AG20443 (cell line): ENCODE results near the gene OSBPL8.
A peak's percentile ranks its signal among the peaks of the same experiment; 100 is the strongest.

Source experiments
- DNase-seq: peaks from one replicate; pipeline ENCODE4 v3.0.0; 2012; ENCODE audit warnings: low spot score, mixed read lengths

OSBPL8 gene, protein sequence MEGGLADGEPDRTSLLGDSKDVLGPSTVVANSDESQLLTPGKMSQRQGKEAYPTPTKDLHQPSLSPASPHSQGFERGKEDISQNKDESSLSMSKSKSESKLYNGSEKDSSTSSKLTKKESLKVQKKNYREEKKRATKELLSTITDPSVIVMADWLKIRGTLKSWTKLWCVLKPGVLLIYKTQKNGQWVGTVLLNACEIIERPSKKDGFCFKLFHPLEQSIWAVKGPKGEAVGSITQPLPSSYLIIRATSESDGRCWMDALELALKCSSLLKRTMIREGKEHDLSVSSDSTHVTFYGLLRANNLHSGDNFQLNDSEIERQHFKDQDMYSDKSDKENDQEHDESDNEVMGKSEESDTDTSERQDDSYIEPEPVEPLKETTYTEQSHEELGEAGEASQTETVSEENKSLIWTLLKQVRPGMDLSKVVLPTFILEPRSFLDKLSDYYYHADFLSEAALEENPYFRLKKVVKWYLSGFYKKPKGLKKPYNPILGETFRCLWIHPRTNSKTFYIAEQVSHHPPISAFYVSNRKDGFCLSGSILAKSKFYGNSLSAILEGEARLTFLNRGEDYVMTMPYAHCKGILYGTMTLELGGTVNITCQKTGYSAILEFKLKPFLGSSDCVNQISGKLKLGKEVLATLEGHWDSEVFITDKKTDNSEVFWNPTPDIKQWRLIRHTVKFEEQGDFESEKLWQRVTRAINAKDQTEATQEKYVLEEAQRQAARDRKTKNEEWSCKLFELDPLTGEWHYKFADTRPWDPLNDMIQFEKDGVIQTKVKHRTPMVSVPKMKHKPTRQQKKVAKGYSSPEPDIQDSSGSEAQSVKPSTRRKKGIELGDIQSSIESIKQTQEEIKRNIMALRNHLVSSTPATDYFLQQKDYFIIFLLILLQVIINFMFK

DNA sequence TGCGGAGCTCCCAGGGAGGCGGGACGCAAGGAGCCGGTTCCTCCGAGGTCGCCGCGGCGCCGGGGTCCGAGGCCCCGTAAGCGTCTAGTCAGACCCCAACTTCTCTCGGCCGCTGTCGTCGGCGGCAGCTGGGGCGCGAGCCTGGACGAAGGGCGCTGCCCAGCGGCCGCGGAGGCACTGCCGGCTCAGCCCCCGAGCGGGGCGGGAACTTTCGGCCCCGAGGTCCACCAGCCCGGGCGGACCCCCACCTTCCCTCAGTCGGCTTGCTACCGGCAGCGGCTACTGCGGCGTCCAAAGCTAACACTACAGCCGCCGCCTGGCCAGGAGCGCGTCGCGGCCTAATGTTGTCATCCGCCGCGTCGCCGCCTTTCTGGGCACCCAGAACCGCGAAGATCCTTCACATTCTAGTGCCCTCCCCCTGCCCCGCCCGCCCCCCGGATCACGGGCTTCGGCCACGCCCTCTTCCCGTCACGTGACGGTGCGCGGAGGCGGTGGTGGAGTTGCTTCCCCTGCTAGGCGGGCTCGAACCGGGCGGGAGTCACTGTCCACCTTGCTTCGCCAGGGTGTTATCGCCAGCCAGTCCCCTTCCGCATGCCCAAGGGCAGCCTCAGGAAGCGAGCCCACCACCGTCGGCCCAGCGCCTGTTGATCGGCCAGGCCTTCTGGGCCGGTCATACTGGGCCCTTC lies at the start of gene OSBPL8:
TSS of gene OSBPL8 (minus strand) at position 372 of the 686 bp plus-strand sequence. CDS start 72,220 bp downstream, outside the sequence.
- peak; percentile 97 for DNase-seq

DNA sequence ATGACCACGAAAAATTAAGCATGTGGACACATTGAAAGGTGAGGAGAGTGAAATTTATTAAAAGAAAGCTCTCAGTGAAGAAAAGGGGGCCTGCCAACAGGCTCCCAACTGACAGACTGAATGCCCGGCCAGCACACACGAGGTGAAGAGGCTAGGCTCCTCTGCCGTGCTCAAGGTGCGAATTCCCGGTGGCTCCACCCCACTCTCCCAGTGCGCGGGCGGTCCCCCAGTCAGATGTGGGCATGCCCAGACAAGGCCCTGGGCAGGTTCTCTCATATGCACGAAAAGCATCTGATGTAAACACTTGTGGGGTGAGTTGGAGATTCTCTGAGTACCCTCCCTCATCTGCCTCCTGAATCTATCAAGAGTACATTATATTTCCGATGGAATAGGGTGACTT lies 48.5 kb upstream of the OSBPL8 start:
- DNase-seq = no peak

DNA sequence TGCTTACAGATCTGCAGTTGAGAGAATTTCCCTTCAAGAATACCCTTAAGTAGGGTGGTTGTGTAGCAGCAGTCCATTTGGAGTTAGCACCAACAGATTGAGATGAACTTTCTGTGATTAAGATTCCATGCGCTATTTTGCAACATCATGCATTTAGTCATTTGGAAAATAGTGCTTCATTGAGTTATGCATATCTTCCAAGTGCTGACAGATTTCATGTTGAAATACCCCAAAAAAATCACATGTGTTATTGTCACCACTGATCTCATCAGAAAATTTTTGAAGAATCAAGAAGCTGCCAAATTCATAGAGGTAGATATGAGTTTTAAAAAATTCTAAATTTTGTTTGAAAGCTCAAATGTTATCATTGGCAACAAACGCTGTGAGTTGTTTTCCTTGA lies 35.5 kb upstream of the OSBPL8 start:
- peak; percentile 34 for DNase-seq

DNA sequence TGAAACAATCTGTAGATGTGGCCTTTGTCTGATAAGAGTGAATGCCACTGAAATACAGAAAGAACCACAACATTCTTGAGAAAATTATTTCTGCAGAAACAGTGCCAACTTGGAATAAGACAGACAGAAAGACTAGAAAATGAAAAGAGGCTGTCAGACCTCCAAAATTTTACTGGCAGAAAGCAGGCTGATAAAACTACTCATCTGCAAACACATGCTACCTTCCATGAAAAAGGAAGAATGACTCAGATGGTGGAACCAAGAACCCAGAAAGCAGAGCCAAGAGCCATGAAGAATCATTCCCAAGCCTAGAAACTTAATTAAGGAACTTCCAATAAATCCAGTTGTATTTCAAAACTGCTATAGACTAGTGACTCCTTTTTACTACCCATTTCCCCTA lies 31.9 kb upstream of the OSBPL8 start:
- peak; percentile 46 for DNase-seq

DNA sequence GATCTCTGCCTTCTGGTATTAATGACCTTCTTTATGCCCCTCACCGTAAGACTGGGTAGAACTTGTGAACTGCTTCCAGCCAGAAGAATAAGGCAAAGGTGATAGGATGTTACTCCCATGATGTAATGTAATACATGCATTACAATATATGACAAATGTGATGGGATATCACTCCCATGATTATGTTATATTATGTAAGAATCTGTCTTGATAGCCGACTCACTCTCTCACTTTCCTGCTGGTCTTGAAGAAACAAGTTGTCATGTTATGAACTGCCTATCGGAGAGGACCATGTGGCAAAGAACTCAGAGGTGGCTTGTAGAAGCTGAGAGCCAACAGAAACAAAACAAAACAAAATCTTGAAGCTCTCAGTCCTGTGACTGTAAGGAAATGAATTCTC lies 30.6 kb upstream of the OSBPL8 start:
- no peak for DNase-seq

DNA sequence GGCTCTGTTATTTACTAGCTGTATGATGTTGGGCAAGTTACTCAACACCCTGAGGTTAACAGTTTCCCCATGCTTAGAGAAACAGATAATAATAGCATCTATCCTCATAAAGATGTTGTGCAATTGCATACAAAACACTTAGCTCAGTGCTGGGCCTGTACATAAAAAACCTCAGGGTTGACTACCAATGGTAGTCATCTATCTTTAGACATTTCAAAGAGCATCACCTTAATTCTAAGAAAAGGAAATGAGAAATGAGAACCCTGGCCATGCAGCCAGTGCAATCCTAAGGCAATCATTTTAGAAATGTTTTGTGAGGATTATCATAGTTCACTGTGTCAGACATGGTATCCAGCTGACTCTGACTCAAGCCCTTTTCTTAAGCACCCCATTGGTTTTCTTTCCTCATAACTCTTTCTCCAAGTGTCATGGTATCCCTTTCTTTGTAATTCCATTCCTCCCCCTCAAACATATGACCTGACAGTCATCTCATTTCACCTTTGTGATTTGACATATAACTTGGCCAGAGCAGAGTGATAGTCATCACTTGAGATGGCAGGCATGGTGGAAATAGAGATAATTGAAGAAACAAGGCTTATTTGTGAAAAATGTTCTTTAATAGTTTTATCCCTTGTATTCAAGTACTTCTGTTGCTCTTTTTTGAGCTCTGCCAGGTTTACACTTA lies 29.5 kb upstream of the OSBPL8 start:
- DNase-seq = peak; percentile 50

DNA sequence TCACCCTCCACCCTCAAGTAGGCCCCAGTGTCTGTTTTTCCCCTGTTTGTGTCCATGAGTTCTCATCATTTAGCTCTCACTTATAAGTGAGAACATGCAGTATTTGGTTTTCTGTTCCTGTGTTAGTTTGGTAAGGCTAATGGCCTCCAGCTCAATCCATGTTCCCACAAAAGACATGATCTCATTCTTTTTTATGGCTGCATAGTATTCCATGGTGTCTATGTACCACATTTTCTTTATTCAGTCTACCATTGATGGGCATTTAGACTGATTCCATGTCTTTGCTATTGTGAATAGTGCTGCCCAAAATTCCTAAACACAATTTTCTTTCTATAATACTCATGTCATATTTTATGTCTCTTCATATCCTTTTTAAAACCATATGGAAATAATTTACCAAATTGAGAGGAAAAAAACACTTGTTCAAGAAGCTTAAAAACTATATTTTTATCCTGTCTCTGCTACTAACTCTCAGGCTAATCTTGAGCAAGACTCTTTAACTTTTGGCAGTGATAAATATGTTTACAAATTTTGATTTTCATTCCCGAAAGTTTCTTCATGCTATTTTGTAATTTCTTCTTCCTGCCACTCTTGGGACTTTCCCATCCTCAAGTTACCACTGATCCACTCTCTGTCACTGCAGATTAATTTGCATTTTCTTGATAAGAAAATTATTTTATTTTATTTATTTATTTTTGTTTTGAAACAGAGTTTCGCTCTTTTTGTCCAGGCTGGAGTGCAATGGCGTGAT lies 28.0 kb upstream of the OSBPL8 start:
- DNase-seq = no peak

DNA sequence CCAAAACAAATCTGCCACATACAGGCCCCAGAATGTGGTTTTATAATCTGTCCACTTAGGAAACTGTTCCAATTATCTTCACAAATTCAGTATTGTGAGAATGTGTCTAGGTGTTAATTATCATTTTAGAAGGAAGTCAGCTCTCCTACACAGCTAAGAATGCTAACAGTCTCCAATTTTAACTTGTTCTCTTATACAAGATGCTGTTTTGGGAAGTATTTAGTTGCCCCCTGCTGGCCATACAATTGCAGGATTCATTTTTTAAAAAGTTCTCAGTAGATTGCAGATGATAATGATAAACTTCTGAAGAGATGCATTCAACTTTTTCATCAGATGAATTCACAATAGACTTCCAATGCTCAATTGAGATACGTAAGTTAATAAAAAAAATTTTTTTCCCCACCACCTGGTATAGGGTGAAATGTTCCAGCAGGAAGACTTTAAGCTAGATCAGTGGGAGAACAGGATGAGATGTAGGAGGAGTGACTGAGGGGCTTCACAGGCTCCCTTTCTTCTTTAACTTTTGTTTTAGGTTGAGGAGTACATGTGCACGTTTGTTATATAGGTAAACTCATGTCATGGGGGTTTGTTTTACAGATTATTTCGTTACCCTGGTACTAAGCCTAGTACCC lies 27.3 kb upstream of the OSBPL8 start:
- peak; percentile 18 for DNase-seq

DNA sequence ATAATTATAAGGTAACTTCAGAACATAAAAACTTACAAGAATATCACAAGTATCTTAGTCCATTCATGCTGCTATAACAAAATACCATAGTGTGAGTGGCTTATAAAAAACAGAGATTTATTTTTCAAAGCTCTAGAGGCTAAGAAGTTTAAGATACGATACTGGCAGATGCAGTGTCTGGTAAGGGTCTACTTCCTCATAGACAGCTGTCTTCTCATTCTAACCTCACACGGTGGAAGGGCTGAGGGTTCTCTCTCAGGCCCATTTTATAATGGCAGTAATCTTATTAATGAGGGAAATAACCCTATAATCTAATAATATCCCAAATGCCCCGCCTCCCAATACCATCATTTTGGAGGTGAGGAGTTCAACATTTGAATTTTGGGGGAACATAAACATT lies 23.7 kb upstream of the OSBPL8 start:
- no peak for DNase-seq

DNA sequence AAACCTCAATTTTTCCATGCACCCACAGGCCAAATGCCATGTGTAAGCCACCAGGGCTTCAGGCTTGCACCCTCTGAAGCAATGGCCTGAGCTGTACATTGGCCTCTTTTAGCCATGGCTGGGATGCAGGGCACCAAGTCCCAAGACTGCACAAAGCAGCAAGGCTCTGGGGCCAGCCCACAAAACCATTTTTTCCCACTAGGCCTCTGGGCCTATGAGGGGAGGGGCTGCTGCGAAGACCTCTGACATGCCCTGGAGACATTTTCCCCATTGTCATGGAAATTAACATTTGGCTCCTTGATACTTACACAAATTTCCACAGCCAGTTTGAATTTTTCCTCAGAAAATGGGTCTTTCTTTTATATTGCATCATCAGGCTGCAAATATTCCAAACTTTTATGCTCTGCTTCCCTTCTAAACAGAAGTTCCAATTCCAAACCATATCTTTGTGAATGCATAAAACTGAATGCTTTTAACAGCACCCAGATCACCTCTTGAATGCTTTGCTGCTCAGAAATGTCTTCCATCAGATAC lies 14.3 kb upstream of the OSBPL8 start:
- DNase-seq = no peak

DNA sequence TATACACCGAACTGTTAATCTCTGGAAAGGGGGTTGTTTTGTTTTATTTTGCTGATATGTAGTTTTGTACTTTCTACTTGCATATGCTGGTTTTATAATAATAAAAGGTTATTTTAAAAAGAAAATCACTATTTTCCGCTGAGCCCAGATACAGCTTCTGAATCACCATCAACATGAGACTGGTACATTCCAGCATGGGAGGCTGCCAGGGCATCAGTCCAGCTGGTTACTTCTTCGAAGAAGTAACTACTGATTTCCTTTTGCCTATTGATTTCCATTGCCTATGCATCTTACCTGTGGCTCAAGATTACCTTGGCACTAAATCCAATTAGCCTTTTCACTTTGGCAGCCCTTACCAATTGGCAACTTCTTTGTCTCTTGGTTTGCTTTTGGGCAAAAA lies 11.7 kb upstream of the OSBPL8 start:
- peak; percentile 55 for DNase-seq

DNA sequence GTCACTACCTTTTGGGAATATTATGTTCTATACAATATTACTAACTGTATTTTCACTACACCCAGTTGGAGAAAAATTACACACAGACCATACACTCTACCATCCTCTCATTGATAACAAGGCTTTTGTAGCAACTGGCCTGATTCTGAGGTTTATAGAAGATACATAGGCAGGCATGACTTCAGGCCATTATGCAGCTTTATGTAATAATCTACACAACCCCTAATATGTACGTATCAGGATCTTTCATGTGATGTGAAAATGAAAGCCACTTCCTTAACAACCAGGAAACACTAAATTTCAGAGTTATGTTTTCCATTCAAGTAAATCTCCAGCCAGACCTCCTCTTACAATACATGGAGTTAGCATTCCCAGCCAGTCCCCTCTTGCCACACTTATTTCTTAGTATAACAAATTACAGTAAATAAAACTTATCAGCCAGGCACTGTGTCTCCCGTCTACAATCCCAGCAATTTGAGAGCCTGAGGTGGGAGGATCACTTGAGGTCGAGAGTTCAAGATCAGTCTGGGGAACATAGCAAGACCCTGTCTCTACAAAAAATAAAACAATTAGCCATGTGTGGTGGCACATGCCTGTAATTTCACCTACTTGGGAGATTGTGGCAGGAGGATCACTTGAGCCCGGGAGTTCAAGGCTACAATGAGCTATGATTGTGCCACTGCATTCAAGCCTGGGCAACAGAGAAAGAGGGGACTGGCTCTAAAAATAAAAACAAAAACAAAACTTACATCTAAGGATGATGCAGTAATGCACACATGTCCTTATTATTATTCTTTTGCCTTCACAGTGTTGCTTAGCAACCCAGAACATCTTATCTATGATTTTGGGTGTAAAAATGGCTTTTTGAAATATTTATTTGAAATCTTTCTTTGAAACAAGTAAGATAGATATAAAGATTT lies 10.4 kb upstream of the OSBPL8 start:
- no peak for DNase-seq

DNA sequence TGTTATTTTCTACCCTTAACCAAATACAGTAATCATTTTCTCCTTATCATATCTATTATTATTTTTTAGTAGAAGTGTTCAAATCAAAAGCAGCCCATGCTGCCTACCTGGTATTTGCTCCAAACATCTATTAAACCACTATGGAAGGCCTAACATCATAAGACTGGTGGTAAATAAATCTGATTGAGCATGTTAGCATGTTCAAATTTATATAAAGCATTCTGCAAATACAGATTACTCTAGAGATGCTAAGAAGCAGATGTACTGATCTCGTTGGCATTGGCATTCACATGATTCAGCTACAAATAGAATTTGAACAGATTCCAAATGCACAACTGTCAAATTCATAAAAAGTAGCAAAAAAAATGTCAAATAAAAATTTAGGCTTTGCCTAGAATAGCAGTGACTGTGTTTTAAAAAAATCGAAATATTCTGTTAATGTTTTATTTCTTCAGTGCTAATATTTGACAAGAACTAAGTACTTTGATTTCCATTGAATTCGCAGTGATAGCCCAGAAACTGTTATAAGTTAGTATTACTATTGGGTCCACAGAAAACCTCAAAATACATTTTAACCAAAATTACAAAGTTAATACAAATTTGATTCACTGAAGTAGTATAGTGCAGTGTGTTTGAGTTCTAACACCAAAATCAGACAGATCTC lies 9.4 kb upstream of the OSBPL8 start:
- DNase-seq = no peak

DNA sequence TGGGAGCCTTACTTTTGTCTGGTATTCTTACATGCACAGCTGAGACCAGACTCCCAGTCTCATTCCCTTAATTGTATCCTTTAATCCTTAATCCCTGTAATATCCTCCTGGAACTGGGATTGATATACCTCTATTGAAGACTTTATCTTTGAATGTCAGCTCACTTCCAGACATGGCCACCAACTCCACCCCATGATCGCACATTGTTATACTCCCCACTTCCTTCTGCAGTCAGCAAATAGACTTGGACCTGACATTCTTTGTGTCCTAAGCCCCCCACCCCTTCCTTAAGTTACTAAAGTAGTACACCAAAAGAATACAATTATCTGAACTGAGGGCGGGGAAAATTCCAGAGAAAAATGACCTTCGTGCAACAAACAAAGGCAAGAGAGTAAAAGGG lies 8.6 kb upstream of the OSBPL8 start:
- no peak for DNase-seq

DNA sequence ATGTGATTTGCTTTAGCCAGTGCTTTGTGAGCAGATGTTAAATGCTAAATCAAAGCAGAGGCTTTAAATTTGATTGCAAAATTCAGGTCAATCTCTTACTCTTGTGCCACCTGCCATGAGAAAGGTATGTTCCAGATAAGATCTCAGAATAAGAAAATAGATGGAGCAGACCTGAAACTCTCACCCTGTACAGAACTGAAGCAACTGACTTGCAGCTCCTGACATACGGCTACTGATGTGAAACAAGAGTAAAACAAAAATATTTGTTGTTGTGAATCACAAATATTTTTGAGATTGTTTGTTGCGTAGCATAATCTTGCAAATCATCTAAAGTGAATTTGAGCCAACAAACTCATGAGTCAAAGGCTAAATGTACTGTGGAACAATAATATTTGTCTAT lies 3.5 kb upstream of the OSBPL8 start:
- DNase-seq = no peak

DNA sequence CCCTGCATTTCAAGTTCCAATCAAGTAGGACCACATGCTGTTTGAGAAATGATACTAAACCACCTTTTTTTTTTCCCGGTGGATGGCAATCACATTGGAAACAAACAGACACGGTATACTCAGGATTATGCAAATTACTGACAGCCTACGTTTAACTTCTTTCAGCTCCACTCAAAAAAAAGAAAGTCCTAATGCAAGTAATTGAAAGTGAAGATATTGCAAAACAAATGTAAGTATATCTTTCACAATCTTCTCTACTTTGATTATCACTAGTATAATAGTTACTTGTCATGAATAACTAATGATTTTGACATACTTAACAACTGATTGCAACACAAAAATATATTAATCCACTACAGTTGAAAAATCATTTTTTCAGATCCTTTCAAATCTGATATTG lies 2.6 kb upstream of the OSBPL8 start:
- DNase-seq = no peak

DNA sequence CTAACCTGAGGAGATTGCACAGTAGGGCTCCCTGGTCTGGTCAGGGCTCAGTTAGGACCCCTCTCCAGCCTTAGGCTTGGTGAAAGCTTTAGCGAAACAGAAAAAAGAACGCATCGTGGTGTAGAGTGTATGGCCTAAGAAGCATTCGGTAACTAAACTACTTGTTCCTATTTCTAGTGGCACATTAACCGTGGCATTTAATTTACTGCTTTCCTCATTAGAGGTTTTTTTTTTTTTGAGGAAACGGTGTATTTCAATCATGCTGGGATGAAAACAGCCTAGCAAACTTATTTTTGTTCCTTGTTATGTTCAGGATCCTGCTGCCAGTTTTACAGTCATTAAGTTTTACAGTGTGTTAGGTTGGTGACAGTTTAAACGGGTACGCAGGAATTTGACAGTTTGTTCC lies 518 bp upstream of the OSBPL8 start:
- no peak for DNase-seq

DNA sequence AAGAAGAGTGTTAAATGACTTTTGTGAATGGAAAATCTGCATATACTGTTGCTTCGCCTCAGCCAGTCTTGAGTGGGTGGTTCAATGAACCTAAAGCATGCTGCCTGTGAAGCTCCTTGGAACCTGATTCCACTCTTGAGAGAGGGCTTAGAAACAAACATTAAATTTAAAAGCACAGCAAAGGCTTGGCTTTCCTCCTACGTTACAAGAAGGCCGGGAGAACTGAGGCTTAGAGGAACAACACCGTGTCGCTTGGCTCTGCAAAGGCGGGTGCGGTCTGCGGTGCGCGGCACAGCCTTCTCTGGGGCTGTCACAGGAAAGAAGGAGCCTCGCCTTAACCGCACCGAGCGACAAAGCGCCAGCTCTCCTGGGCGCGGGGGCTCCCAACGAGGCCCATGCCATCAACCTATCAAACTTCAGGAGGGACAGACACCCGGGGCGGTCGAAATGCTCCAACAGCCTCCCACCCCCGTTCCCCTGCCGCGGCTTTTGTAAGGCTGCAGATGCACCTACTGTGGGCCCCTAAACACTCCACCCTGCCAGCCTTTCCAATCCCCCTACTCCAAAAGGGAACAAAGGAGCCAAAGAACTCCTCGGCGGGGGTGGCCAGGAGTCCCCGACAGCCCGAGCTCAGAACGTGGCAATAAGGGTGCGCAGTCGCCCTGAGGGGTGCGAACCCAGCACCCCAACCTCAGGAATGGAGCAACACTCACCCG lies 729 bp downstream of the OSBPL8 start:
- DNase-seq = peak; percentile 44
